ENCODE results near the gene KAT7. TPM values are rescaled to one million over a fixed set of nuclear protein-coding genes. Genes with fewer than 3 reads are reported as not detected.
A peak's percentile ranks its signal among the peaks of the same experiment; 100 is the strongest.

KAT7 gene
- total and polyA plus RNA-seq, 4 donors: 8.7 to 87.5 (median 35.7) TPM

DNA sequence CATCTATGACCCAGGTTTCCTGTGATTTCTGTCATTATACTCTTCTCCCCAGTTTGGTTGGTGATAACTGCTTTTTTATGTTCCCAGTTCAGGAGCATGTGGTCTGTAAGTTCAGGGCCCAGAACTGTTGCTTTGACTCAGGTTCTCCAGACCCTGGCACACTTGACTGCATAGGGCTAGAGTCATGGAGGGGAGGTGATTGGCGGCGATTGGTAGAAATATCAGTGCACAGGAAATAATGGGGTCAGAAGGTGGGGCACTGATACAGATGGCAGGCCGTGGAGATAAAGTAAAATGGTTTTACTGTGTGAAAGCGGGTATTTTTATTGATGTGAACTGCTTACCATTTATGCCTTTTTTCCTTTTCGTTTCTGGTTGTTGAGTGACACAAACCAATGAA is 30.7 kb downstream of the KAT7 start:
- TF ChIP-seq, protein P1, sequence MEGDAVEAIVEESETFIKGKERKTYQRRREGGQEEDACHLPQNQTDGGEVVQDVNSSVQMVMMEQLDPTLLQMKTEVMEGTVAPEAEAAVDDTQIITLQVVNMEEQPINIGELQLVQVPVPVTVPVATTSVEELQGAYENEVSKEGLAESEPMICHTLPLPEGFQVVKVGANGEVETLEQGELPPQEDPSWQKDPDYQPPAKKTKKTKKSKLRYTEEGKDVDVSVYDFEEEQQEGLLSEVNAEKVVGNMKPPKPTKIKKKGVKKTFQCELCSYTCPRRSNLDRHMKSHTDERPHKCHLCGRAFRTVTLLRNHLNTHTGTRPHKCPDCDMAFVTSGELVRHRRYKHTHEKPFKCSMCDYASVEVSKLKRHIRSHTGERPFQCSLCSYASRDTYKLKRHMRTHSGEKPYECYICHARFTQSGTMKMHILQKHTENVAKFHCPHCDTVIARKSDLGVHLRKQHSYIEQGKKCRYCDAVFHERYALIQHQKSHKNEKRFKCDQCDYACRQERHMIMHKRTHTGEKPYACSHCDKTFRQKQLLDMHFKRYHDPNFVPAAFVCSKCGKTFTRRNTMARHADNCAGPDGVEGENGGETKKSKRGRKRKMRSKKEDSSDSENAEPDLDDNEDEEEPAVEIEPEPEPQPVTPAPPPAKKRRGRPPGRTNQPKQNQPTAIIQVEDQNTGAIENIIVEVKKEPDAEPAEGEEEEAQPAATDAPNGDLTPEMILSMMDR (IDR thresholded peaks at IDR 0.05; ENCODE audit: control extremely low read depth, extremely low read depth): no peak
- no peak overlapping the region for H3K4me3 ChIP-seq
- no peaks in the 10 kb centered on the region for H3K27me3 ChIP-seq (ENCODE audit: control insufficient read depth in 3 of 3, insufficient read depth in 3 of 3, low read length in 2 of 3)
- 85 to 92% methylated on average over 5 of the region's 5 CpGs for whole genome bisulfite sequencing, 2 donors
- H3K4me1 ChIP-seq (ENCODE audit: control insufficient read depth in 5 of 5, insufficient read depth in 5 of 5, low read length in 5 of 5): peaks cover 0 to 9% (median 4%) of the 10 kb centered on the region in 5 donors
- no peak overlapping the region for H3K9ac ChIP-seq (ENCODE audit: insufficient read depth in 1 of 2, low read length in 2 of 2)
- DNase-seq (no peak), ATAC-seq (ENCODE audit: insufficient read depth, low FRiP score) (no peak)
- H3K36me3 ChIP-seq (ENCODE audit: control insufficient read depth in 4 of 4, insufficient read depth in 4 of 4, low read length in 4 of 4): peaks cover 30 to 54% (median 42%) of the 10 kb centered on the region in 4 donors
- H3K27ac ChIP-seq (ENCODE audit: low read depth in 1 of 2, low read length in 1 of 2): peak overlapping the region in 1 of 2 donors; percentile 67
- H3K9me3 ChIP-seq (ENCODE audit: control insufficient read depth in 4 of 4, insufficient read depth in 3 of 4, low read length in 3 of 4): no peaks in the 10 kb centered on the region

DNA sequence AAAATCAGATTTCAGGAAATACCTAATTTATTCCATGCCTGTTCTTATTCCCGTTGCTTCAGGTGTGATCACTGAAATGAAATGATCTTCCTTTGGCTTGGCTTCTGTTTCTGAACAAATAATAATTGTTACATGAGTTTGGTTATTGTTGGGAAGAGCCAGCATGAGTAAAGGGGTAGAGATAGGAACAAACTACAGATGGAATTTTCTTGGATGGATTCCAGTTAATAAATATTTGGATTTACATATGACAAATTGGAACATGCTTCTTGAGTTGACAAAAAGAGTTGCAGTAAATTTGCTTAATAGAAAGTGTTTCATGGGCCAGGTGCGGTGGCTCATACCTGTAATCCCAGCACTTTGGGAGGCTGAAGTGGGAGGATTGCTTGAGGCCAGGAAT is 31.2 kb downstream of the KAT7 start:
- ATAC-seq (ENCODE audit: insufficient read depth, low FRiP score) (no peak), DNase-seq (no peak)
- no peaks in the 10 kb centered on the region for H3K9me3 ChIP-seq (ENCODE audit: control insufficient read depth in 4 of 4, insufficient read depth in 3 of 4, low read length in 3 of 4)
- H3K36me3 ChIP-seq (ENCODE audit: control insufficient read depth in 4 of 4, insufficient read depth in 4 of 4, low read length in 4 of 4): peaks cover 30 to 54% (median 43%) of the 10 kb centered on the region in 4 donors
- peaks cover 0 to 9% (median 4%) of the 10 kb centered on the region in 5 donors for H3K4me1 ChIP-seq (ENCODE audit: control insufficient read depth in 5 of 5, insufficient read depth in 5 of 5, low read length in 5 of 5)
- 67 to 79% methylated on average over 2 of the region's 2 CpGs for WGBS, 2 donors
- H3K27ac ChIP-seq (ENCODE audit: low read depth in 1 of 2, low read length in 1 of 2): no peak overlapping the region
- no peak overlapping the region for H3K9ac ChIP-seq (ENCODE audit: insufficient read depth in 1 of 2, low read length in 2 of 2)
- no peak overlapping the region for H3K4me3 ChIP-seq
- TF ChIP-seq, protein P1 (IDR thresholded peaks at IDR 0.05; ENCODE audit: control extremely low read depth, extremely low read depth): no peak
- no peaks in the 10 kb centered on the region for H3K27me3 ChIP-seq (ENCODE audit: control insufficient read depth in 3 of 3, insufficient read depth in 3 of 3, low read length in 2 of 3)

DNA sequence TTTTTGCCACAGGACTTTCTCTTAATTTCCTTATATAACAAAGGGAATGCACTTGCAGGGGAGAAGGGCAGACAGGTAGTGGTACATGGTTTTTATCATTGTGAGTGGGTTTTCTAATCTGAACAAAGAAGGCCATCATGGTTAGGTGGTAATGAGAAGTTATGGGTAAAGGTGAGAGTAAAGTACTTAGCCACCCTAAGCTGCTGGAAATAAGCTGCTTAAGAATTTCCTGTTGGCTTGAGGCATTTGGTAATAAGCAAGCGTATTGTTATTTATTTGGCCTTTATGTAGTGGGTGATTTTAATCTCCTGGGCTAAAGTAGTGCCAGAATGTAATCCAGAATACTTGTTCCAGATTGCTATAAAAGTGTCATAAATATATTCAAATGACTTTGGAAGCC is 32.3 kb downstream of the KAT7 start:
- H3K9ac ChIP-seq (ENCODE audit: insufficient read depth in 1 of 2, low read length in 2 of 2): no peak overlapping the region
- H3K4me1 ChIP-seq (ENCODE audit: control insufficient read depth in 5 of 5, insufficient read depth in 5 of 5, low read length in 5 of 5): peaks cover 0 to 9% (median 4%) of the 10 kb centered on the region in 5 donors
- no peak for ATAC-seq (ENCODE audit: insufficient read depth, low FRiP score)
- TF ChIP-seq, protein P1 (IDR thresholded peaks at IDR 0.05; ENCODE audit: control extremely low read depth, extremely low read depth): no peak
- H3K4me3 ChIP-seq: no peak overlapping the region
- no peak for DNase-seq
- H3K36me3 ChIP-seq (ENCODE audit: control insufficient read depth in 4 of 4, insufficient read depth in 4 of 4, low read length in 4 of 4): peaks cover 30 to 54% (median 42%) of the 10 kb centered on the region in 4 donors
- no peaks in the 10 kb centered on the region for H3K27me3 ChIP-seq (ENCODE audit: control insufficient read depth in 3 of 3, insufficient read depth in 3 of 3, low read length in 2 of 3)
- no peaks in the 10 kb centered on the region for H3K9me3 ChIP-seq (ENCODE audit: control insufficient read depth in 4 of 4, insufficient read depth in 3 of 4, low read length in 3 of 4)
- no peak overlapping the region for H3K27ac ChIP-seq (ENCODE audit: low read depth in 1 of 2, low read length in 1 of 2)
- 48 to 86% methylated on average over 1 of the region's 1 CpG for whole genome bisulfite sequencing, 2 donors

DNA sequence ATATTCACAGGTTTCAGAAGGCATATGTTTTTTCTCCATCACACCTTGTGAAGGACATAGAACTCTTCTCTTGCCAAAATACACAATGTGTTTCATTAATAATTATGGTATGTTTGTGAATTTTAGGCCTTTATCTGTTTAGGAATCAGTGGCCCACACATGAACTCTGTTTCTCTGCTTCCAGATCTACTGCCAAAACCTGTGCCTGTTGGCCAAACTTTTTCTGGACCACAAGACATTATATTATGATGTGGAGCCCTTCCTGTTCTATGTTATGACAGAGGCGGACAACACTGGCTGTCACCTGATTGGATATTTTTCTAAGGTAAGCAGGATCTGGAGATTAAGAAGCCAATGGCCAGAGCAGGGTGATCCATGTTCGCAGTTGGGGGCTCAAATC is 33.0 kb downstream of the KAT7 start:
- H3K36me3 ChIP-seq (ENCODE audit: control insufficient read depth in 4 of 4, insufficient read depth in 4 of 4, low read length in 4 of 4): peaks cover 33 to 57% (median 46%) of the 10 kb centered on the region in 4 donors
- H3K27ac ChIP-seq (ENCODE audit: low read depth in 1 of 2, low read length in 1 of 2): no peak overlapping the region
- H3K9ac ChIP-seq (ENCODE audit: insufficient read depth in 1 of 2, low read length in 2 of 2): no peak overlapping the region
- TF ChIP-seq, protein P1 (IDR thresholded peaks at IDR 0.05; ENCODE audit: control extremely low read depth, extremely low read depth): no peak
- H3K4me3 ChIP-seq: no peak overlapping the region
- peaks cover 0 to 9% (median 4%) of the 10 kb centered on the region in 5 donors for H3K4me1 ChIP-seq (ENCODE audit: control insufficient read depth in 5 of 5, insufficient read depth in 5 of 5, low read length in 5 of 5)
- no peaks in the 10 kb centered on the region for H3K9me3 ChIP-seq (ENCODE audit: control insufficient read depth in 4 of 4, insufficient read depth in 3 of 4, low read length in 3 of 4)
- 86 to 96% methylated on average over 2 of the region's 2 CpGs for WGBS, 2 donors
- no peaks in the 10 kb centered on the region for H3K27me3 ChIP-seq (ENCODE audit: control insufficient read depth in 3 of 3, insufficient read depth in 3 of 3, low read length in 2 of 3)
- peak in 1 of 3 donors; percentile 43 for DNase-seq
- ATAC-seq (ENCODE audit: insufficient read depth, low FRiP score): no peak
